Loucy (cell line): ENCODE results near the gene DNAAF2.

Source experiments
- EZH2phosphoT487 ChIP-seq: fragments of 200-600 bp; IDR thresholded peaks from 2 replicates; pipeline ENCODE4 v1.6.1; 2018; ENCODE audit warnings: antibody characterized with exemption, mild to moderate bottlenecking, moderate library complexity, borderline replicate concordance
- TF ChIP-seq, protein P1 (sequence below): fragments of 200-600 bp; sonication (generic); conservative IDR thresholded peaks from 2 replicates; pipeline ENCODE4 v1.5.1; 2014; ENCODE audit warnings: mild to moderate bottlenecking, antibody characterized with exemption, low read length

GRCh38 chr14:49615776-49616175, 19.3 kb downstream of the DNAAF2 start:
- TF ChIP-seq, protein P1, sequence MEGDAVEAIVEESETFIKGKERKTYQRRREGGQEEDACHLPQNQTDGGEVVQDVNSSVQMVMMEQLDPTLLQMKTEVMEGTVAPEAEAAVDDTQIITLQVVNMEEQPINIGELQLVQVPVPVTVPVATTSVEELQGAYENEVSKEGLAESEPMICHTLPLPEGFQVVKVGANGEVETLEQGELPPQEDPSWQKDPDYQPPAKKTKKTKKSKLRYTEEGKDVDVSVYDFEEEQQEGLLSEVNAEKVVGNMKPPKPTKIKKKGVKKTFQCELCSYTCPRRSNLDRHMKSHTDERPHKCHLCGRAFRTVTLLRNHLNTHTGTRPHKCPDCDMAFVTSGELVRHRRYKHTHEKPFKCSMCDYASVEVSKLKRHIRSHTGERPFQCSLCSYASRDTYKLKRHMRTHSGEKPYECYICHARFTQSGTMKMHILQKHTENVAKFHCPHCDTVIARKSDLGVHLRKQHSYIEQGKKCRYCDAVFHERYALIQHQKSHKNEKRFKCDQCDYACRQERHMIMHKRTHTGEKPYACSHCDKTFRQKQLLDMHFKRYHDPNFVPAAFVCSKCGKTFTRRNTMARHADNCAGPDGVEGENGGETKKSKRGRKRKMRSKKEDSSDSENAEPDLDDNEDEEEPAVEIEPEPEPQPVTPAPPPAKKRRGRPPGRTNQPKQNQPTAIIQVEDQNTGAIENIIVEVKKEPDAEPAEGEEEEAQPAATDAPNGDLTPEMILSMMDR = no peak
- no peak for TF ChIP-seq EZH2phosphoT487
